ENCODE measurements around the gene FCRL5. TPM values are rescaled to one million over a fixed set of nuclear protein-coding genes. Genes with fewer than 3 reads are reported as not detected.
"Not testable (repeated sequence)": the region's sequence is repeated elsewhere in the genome, so short reads cannot be mapped to it uniquely, and the experiment has no call there.

Gene FCRL5
- total and polyA plus RNA-seq, 7 donors, result 0.60 to 10.2 TPM; not detected in 5

DNA sequence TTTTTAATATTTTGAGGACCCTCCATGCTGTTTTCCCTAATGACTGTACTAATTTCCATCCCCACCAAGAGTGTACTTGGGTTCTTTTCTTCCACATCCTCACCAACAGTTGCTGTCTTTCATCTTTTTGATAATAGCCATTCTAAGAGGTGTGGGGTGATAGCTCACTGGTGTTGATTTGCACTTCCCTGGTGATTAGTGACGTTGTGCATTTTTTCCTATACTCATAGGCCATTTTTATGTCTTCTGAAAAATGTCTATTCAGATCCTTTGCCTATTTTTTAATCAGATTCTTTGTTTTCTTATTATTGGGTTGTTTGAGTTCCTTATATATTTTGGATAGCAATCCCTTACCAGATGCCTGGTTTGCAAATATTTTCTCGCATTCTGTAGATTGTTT lies 64.2 kb downstream of the FCRL5 start:
- H3K36me3 ChIP-seq, result no peaks in the 10 kb centered on the region
- intact Hi-C loops (cut with DNase I), result loop anchor here (2.0 to 5.0 kb wide), 2 partner anchors 119 to 316 kb away; no protein-coding TSS in a partner anchor
- H3K4me3 ChIP-seq, result no peak overlapping the region
- no peaks in the 10 kb centered on the region for H3K4me1 ChIP-seq
- 89 to 92% methylated on average over 2 of the region's 2 CpGs for whole genome bisulfite sequencing, 2 donors
- H3K9me3 ChIP-seq, result no peaks in the 10 kb centered on the region
- DNase-seq, result no peak
- no peak overlapping the region for H3K27ac ChIP-seq
- no peaks in the 10 kb centered on the region for H3K27me3 ChIP-seq
- TF ChIP-seq POLR2AphosphoS5 (IDR thresholded peaks at IDR 0.05) (no peak), POLR2A (IDR thresholded peaks at IDR 0.05) (no peak), EP300 (IDR thresholded peaks at IDR 0.05) (no peak)
- TF ChIP-seq, protein P1, sequence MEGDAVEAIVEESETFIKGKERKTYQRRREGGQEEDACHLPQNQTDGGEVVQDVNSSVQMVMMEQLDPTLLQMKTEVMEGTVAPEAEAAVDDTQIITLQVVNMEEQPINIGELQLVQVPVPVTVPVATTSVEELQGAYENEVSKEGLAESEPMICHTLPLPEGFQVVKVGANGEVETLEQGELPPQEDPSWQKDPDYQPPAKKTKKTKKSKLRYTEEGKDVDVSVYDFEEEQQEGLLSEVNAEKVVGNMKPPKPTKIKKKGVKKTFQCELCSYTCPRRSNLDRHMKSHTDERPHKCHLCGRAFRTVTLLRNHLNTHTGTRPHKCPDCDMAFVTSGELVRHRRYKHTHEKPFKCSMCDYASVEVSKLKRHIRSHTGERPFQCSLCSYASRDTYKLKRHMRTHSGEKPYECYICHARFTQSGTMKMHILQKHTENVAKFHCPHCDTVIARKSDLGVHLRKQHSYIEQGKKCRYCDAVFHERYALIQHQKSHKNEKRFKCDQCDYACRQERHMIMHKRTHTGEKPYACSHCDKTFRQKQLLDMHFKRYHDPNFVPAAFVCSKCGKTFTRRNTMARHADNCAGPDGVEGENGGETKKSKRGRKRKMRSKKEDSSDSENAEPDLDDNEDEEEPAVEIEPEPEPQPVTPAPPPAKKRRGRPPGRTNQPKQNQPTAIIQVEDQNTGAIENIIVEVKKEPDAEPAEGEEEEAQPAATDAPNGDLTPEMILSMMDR (IDR thresholded peaks at IDR 0.05), result no peak

DNA sequence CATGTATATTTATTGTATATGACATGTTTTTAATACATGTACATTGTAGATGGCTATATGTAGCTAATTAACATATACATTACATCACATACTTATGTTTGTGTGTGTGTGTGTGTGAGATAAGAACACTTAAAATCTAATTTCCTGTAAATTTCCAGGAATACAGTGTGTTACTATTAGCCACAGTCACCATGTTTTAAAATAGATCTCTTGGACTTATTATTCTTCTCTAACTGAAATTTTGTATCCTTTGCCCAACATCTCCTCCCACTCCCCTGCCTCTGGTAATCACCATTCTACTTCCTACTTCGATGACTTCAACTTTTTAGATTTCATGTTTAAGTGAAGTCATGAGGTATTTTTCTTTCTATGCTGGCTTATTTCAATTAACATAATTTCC lies 64.8 kb downstream of the FCRL5 start:
- 75 to 88% methylated on average over 1 of the region's 1 CpG for WGBS, 2 donors
- no peak overlapping the region for H3K4me3 ChIP-seq
- no peaks in the 10 kb centered on the region for H3K27me3 ChIP-seq
- TF ChIP-seq POLR2AphosphoS5 (IDR thresholded peaks at IDR 0.05), result no peak
- TF ChIP-seq, protein P1 (IDR thresholded peaks at IDR 0.05), result no peak
- no peak for TF ChIP-seq EP300 (IDR thresholded peaks at IDR 0.05)
- TF ChIP-seq POLR2A (IDR thresholded peaks at IDR 0.05), result no peak
- no peaks in the 10 kb centered on the region for H3K4me1 ChIP-seq
- DNase-seq, result no peak
- no peaks in the 10 kb centered on the region for H3K36me3 ChIP-seq
- H3K9me3 ChIP-seq, result no peaks in the 10 kb centered on the region
- intact Hi-C loops (cut with DNase I), result loop anchor here (5.0 kb wide), 1 partner anchor 315 kb away; no protein-coding TSS in a partner anchor
- H3K27ac ChIP-seq, result no peak overlapping the region

DNA sequence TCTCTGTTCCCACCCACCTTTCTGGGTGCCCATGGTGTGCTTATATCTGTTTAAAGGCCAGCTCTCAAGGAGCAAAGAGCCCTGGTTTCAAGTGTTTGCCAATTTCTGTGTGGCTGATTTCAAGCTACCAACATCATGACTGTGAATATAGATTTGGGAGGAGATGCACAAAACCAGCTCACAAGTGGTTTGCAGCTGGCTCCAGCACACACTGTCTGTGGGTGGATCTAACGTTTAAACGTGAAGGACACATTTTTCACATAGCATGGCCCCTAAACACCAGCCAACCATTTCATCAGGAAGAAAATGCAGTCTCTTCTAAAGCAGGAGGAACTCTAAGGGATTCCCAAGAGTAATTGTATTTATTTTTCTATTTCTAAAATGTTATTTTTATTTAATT lies 65.2 kb downstream of the FCRL5 start:
- Histone ChIP-seq H3K27me3 (no peaks in the 10 kb centered on the region), H3K36me3 (no peaks in the 10 kb centered on the region), H3K4me3 (no peak overlapping the region), H3K4me1 (no peaks in the 10 kb centered on the region), H3K9me3 (no peaks in the 10 kb centered on the region), H3K27ac (no peak overlapping the region)
- no peak for DNase-seq
- intact Hi-C loops (cut with DNase I), result loop anchor here (5.0 kb wide), 1 partner anchor 315 kb away; no protein-coding TSS in a partner anchor
- WGBS, 2 donors, result 28 to 50% methylated on average over 2 of the region's 2 CpGs
- TF ChIP-seq, protein P1 (IDR thresholded peaks at IDR 0.05), result no peak

DNA sequence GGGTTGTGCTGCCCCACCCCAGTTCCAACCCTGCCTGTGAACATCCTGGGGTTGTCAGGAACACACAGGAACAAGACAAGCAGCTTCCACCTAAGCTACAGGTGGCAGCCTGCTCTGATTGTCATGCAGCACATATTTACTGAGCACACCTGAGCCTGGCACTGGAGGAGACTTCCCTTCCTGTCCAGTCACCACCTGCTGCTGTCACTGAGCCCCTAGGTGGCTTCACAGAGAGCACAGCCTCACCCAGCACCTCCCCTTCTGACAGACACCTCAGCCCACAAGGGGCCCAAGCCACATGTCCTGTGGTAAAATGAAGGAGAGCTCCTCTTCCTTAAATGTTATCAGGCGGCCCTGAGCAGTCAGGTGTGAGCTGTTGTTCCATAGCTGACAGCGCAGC lies 65.9 kb downstream of the FCRL5 start:
- H3K9me3 ChIP-seq, H3K4me1 ChIP-seq, DNase-seq, H3K4me3 ChIP-seq, H3K27ac ChIP-seq, H3K27me3 ChIP-seq, H3K36me3 ChIP-seq: not testable (repeated sequence)
- intact Hi-C loops (cut with DNase I), result loop anchor here (5.0 kb wide), 1 partner anchor 314 kb away; no protein-coding TSS in a partner anchor
- 68 to 85% methylated on average over 2 of the region's 2 CpGs for WGBS, 2 donors

DNA sequence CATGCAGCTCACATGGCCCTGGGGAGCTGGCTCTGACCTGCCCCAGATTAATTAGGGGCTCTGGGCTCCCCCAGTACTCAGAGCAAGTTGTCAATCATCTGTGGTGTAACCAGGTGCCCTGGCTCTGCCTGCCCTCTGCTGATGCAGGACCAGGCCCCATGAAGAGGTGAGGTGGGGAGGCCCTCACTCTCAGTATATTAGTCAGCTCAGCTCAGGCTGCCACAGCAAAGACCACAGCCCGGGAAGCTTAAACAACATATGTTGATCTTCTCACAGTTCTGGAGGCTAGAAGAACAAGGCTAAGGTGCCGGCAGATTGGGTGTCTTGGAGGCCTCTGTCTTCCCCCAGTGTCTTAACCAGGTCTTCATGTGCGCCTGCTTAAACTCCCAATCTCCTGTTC lies 66.5 kb downstream of the FCRL5 start:
- no peak overlapping the region for H3K4me3 ChIP-seq
- intact Hi-C loops (cut with DNase I), result loop anchor here (5.0 kb wide), 1 partner anchor 313 kb away; no protein-coding TSS in a partner anchor

More for the DNA sequence above, 66.5 kb downstream of the FCRL5 start:
- no peaks in the 10 kb centered on the region for H3K9me3 ChIP-seq
- 93% methylated on average over 3 of the region's 3 CpGs for WGBS, 2 donors
- H3K4me1 ChIP-seq, result no peaks in the 10 kb centered on the region
- no peak for DNase-seq
- H3K36me3 ChIP-seq, result no peaks in the 10 kb centered on the region
- H3K27me3 ChIP-seq, result no peaks in the 10 kb centered on the region
- TF ChIP-seq EP300 (IDR thresholded peaks at IDR 0.05), result no peak
- TF ChIP-seq POLR2A (IDR thresholded peaks at IDR 0.05), result no peak
- TF ChIP-seq POLR2AphosphoS5 (IDR thresholded peaks at IDR 0.05), result no peak
- TF ChIP-seq, protein P1 (IDR thresholded peaks at IDR 0.05), result no peak
- no peak overlapping the region for H3K27ac ChIP-seq
